Pancreas (tissue), 10 donors: ENCODE data around the gene AGO3. TPM values are rescaled to one million over a fixed set of nuclear protein-coding genes. Genes with fewer than 3 reads are reported as not detected.
A peak's percentile ranks its signal among the peaks of the same experiment; 100 is the strongest.

Source experiments
- ATAC-seq, 4 donors: fragments of 200-7000 bp; cut with Tn5 transposase; one replicate each; pipeline versions ENCODE4 v1.8.0 to v1.9.1; 2020; ENCODE audit warnings: mild to moderate bottlenecking in 4 of 4, moderate library complexity in 4 of 4
- DNase-seq, 6 donors: peaks; one replicate each; pipeline ENCODE4 v3.0.0-alpha.2; 2020
- FAIRE-seq: peaks from 2 replicates; lab custom pipeline; 2012; peaks lifted over from hg19 to GRCh38; lab: Jason Lieb, UNC
- H3K27ac ChIP-seq, 4 donors: fragments of 200-600 bp; sonication (generic); 1 replicate in 3 of 4; 2 replicates in 1 of 4; pipeline versions ENCODE4 v1.5.0 to v1.8.0; 2020
- H3K27me3 ChIP-seq, 4 donors: fragments of 200-600 bp; one replicate each; pipeline ENCODE4 v1.8.0; 2021
- H3K36me3 ChIP-seq, 3 donors: fragments of 200-600 bp; sonication (generic) in 1 of 3; one replicate each; pipeline versions ENCODE4 v1.5.0 to v1.8.0; 2020 to 2021
- H3K4me1 ChIP-seq, 3 donors: fragments of 200-600 bp; one replicate each; pipeline ENCODE4 v1.8.0; 2021
- H3K4me3 ChIP-seq, 4 donors: fragments of 200-600 bp; sonication (generic) in 2 of 4; one replicate each; pipeline versions ENCODE4 v1.5.0 to v1.8.0; 2020 to 2021
- H3K9me3 ChIP-seq, 4 donors: fragments of 200-600 bp; one replicate each; pipeline ENCODE4 v1.8.0; 2021
- CTCF ChIP-seq, 4 donors: fragments of 200-600 bp; sonication (generic) in 3 of 4; IDR thresholded peaks; one replicate each; pipeline versions ENCODE4 v1.5.0 to v1.8.0; 2021; ENCODE audit warnings: antibody characterized with exemption in 4 of 4
- WGBS, 2 donors: extraction: QIAGEN DNeasy Blood & Tissue Kit; methylation state at CpG; one replicate each; pipeline ENCODE4 v1.1.7; 2013; 5-methylcytosine and 5-hydroxymethylcytosine counted together
- intact Hi-C, 3 donors: fragments of 100-400 bp; cut with DNase I; formaldehyde crosslinking; loops; one replicate each; pipeline versions ENCODE4 v1.11.1 to v1.14.2; 2022
- polyA plus RNA-seq, 2 donors: library from polyadenylated mRNA; stranded (reverse); fragments of 200-250 nt; gene quantifications; one replicate each; pipeline ENCODE4 v1.2.3, GENCODE V29; 2013
- total RNA-seq, 6 donors: library from RNA; stranded (reverse); fragmentation: NEBNext Ultra II Directional in 4 of 6; extraction: Animal tissue kit (Norgen Biotek cat#: 25700) in 4 of 6; gene quantifications; one replicate each; pipeline versions ENCODE4 v1.2.1 to v1.2.4, GENCODE V29; 2021 to 2023
- donor health status: healthy with polysubstance abuse.
- donor health status: DM: no; HTN: no; CAD: no; lungs with moderate emphysema.
- donor health status: DM: no; HTN: no; CAD: no.
- donor health status: control.
- donor health status: control.
- donor health status: Bipolar disorder and iron deficiency.
- donor health status: DM: yes; HTN: yes; CAD: no.
- donor health status: DM: no; HTN: no; CAD: no.
- donor health status: DM: no; HTN: no; CAD: no.
- donor health status: DM: yes; HTN: yes; CAD: no.

Gene AGO3
- total and polyA plus RNA-seq, 8 donors, result 2.2 to 16.6 (median 9.5) TPM

GRCh38 chr1:35883635-35884101 is 47.2 kb upstream of the AGO3 start:
- DNase-seq (peak; percentile 47 to 84 (median 64)), FAIRE-seq (no peak), ATAC-seq (peak; percentile 46 to 55 (median 49))
- Histone ChIP-seq H3K4me1 (peaks cover 6 to 8% (median 7%) of the 10 kb centered on the region in 3 donors), H3K4me3 (peak overlapping the region; percentile 55 to 100 (median 98)), H3K27ac (peak overlapping the region; percentile 45 to 73 (median 68)), H3K9me3 (no peaks in the 10 kb centered on the region), H3K36me3 (no peaks in the 10 kb centered on the region), H3K27me3 (no peaks in the 10 kb centered on the region)
- intact Hi-C loops, result no loop called here
- WGBS, 2 donors, result 1 to 3% methylated on average over 24 to 29 of the region's 29 CpGs
- TF ChIP-seq CTCF (IDR thresholded peaks at IDR 0.05), result no peak

- H3K27ac ChIP-seq, result no peak overlapping the region
- peaks cover 0 to 6% (median 0%) of the 10 kb centered on the region in 3 donors for H3K36me3 ChIP-seq
- peaks cover 6 to 8% (median 7%) of the 10 kb centered on the region in 3 donors for H3K4me1 ChIP-seq
- no peaks in the 10 kb centered on the region for H3K27me3 ChIP-seq
- ATAC-seq (no peak), DNase-seq (no peak), FAIRE-seq (no peak)
- 52 to 59% methylated on average over 2 of the region's 2 CpGs for WGBS, 2 donors
- TF ChIP-seq CTCF (IDR thresholded peaks at IDR 0.05), result no peak
- intact Hi-C loops, result no loop called here
- H3K4me3 ChIP-seq, result no peak overlapping the region
- H3K9me3 ChIP-seq, result no peaks in the 10 kb centered on the region
Measured at GRCh38 chr1:35884934-35885333, 46.0 kb upstream of the AGO3 start.

- Histone ChIP-seq H3K4me3 (no peak overlapping the region), H3K9me3 (no peaks in the 10 kb centered on the region), H3K36me3 (peaks cover 0 to 11% (median 3%) of the 10 kb centered on the region in 3 donors), H3K27ac (no peak overlapping the region), H3K4me1 (peaks cover 6 to 8% (median 7%) of the 10 kb centered on the region in 3 donors), H3K27me3 (no peaks in the 10 kb centered on the region)
- DNase-seq (no peak), FAIRE-seq (no peak), ATAC-seq (no peak)
- no peak for TF ChIP-seq CTCF (IDR thresholded peaks at IDR 0.05)
- intact Hi-C loops, result no loop called here
- WGBS, 2 donors, result 64 to 67% methylated on average over 4 of the region's 4 CpGs
Measured at GRCh38 chr1:35885961-35886558, 44.8 kb upstream of the AGO3 start.

- no peaks in the 10 kb centered on the region for H3K27me3 ChIP-seq
- H3K36me3 ChIP-seq, result peaks cover 0 to 11% (median 3%) of the 10 kb centered on the region in 3 donors
- H3K4me3 ChIP-seq, result no peak overlapping the region
- intact Hi-C loops, result no loop called here
- no peaks in the 10 kb centered on the region for H3K9me3 ChIP-seq
- TF ChIP-seq CTCF (IDR thresholded peaks at IDR 0.05), result no peak
- DNase-seq (no peak), FAIRE-seq (no peak), ATAC-seq (no peak)
- no peak overlapping the region for H3K27ac ChIP-seq
- H3K4me1 ChIP-seq, result peaks cover 6 to 8% (median 7%) of the 10 kb centered on the region in 3 donors
- WGBS, 2 donors, result 20 to 24% methylated on average over 3 of the region's 3 CpGs
Measured at GRCh38 chr1:35886577-35887431, 44.1 kb upstream of the AGO3 start.
